Myocyte (in vitro differentiated cells): ENCODE data around the gene MPV17L. TPM values are rescaled to one million over a fixed set of nuclear protein-coding genes. Genes with fewer than 3 reads are reported as not detected.
A peak's percentile ranks its signal among the peaks of the same experiment; 100 is the strongest.
"Not testable (repeated sequence)": the region's sequence is repeated elsewhere in the genome, so short reads cannot be mapped to it uniquely, and the experiment has no call there.

Experiments used
- DNase-seq: peaks from one replicate; pipeline ENCODE4 v3.0.0-alpha.2; 2012; ENCODE audit warnings: low read depth
- total RNA-seq: library from RNA; depleted of rRNA; stranded (reverse); fragments of >200 nt; gene quantifications from 2 replicates; pipeline ENCODE4 v1.2.3, GENCODE V29; 2014

MPV17L gene
- total RNA-seq, 1 donor from 2014 or later: not detected

- no peak for DNase-seq
These were observed 55.1 kb downstream of the MPV17L start for GRCh38 chr16:15450624-15451023.

- no peak for DNase-seq
These were observed 55.7 kb downstream of the MPV17L start for GRCh38 chr16:15451098-15451731.

DNA sequence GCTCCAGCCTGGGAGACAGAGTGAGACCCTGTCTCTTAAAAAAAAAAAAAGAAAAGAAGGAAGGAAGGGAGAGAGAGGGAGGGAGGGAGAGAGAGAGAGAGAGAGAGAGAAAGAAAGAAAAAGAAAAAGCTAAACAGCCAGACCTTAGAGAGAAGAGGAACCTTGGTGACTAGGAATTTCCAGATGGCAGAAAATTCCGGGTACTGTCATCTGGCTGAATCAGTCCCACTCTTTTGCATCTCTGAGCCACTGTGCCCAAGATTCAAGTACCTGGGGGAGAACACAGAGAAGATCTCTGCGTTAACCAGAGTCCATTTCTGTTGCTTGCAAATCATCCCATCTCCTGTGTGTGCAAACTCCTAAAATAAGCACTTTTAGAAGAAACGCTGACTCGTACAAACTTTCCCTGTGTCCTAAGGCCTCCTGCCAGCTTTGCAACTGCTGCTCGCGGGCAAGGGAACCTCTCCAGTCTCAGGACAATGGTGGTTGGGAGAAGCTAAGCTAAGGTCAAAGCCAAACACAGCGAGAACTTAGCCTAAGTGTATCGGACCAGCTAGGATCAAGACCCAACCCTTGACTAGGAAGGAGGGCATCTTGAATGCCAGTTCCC, 56.8 kb downstream of the MPV17L start:
- no peak for DNase-seq

DNA sequence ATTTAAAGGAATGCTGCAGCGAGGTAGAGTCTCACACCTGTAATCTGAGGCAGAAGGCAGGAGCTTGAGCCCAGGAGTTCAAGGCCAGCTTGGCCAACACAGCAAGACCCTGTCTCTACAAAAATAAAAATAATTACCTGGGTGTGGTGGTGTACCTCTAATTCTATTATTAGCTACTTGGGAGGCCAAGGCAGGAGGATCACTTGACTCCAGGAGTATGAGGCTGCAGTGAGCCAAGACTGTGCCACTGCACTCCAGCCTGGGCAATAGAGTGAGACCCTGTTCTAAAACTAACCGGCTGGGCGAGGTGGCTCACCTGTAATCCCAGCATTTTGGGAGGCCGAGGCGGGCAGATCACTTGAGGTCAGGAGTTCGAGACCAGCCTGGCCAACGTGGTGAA, 57.7 kb downstream of the MPV17L start:
- not testable (repeated sequence) for DNase-seq

GRCh38 chr16:15454933-15455332, 59.4 kb downstream of the MPV17L start:
- not testable (repeated sequence) for DNase-seq

DNA sequence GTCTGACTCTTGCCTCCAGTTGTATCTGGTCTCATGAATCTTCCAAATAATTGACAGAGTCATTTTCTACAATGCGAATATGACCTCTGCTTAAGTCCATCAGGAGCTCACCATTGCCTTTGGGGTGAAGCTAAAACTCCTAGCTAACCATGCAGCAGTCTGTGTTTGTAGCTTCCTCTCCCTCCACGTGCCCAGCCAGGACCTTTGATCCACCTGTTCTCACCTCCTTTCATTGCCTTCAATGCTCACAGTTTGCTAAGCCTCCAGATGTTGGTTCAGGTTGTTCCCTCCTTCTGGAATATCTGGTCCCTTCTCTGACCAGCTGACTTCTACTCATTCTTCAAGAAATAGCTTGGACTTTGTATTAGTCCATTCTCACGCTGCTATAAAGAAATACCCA, 61.8 kb downstream of the MPV17L start:
- DNase-seq: no peak

DNA sequence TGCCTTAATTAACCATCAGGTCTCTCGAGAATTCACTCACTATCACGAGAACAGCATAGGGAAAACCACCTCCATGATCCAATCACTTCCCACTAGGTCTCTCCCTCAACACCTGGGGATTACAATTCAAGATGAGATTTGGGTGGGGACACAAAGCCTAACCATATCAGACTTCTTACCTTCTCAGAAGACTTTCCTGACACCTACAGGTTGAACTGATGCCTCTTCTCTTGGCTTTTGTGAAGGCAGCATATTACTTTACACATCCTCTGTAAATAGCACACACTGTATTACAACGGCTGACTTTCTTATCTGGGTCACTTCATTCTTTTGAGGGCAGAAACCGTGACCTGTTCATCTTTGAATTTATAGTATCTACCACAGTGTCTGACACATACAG, 62.4 kb downstream of the MPV17L start:
- no peak for DNase-seq

GRCh38 chr16:15459791-15460190, 64.2 kb downstream of the MPV17L start:
- no peak for DNase-seq

DNA sequence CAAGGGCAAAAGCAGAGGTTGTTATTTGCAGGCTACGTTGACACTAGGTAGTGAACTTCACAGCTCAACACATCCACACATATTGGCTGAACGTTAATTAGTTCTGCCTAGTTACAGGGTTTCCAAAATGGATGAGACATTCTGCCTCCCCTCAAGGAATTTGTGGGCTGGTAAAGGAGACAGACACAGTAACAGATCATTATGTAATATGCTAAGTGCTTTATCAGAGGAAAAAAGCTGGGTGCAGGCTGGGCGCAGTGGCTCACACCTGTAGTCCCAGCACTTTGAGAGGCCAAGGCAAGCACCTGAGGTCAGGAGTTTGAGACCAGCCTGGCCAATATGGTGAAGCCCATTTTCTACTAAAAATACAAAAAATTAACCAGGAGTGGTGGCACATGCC, 65.0 kb downstream of the MPV17L start:
- no peak for DNase-seq

DNA sequence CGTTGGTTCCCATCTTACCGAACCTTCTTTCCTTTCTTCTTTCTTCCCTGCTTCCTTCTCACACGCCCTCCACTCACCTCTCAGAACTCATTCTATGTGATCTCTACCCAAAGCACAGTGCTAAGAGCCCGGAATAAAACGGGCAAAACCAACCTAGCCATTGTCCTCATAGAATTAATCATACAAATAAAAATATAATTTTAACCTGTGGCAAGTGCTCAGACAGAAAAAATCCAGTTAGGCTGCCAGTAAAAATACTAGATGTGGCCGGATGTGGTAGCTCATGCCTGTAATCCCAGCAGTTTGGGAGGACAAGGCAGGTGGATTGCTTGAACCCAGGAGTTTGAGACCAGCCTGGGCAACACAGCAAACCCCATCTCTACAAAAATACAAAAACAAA, 65.8 kb downstream of the MPV17L start:
- peak; percentile 30 for DNase-seq

Other genes with a start within 250 kb of the MPV17L start
- 4.7 and 5.3 TPM in 2 replicates for gene NPIPA5, start 17.5 kb upstream of the MPV17L start, total RNA-seq
- 17.4 and 29.5 TPM in 2 replicates for gene BMERB1, start 38.8 kb downstream of the MPV17L start, total RNA-seq
- gene MARF1, start 247.4 kb downstream of the MPV17L start, total RNA-seq: 12.3 and 16.2 TPM in 2 replicates